Measurements from ENCODE around the gene SUFU.

The SUFU gene

GRCh38 chr10:102641402-102641801, 137.6 kb downstream of the SUFU start:
- DNase-seq (ENCODE audit: low spot score) = no peak

GRCh38 chr10:102641880-102642735, 138.3 kb downstream of the SUFU start:
- DNase-seq (ENCODE audit: low spot score) = peak; percentile 91

- DNase-seq (ENCODE audit: low spot score) = no peak
Observed at GRCh38 chr10:102642736-102643335, 139.1 kb downstream of the SUFU start.

- no peak for DNase-seq (ENCODE audit: low spot score)
Observed at GRCh38 chr10:102643336-102644065, 139.7 kb downstream of the SUFU start.

GRCh38 chr10:102644066-102644645, 140.4 kb downstream of the SUFU start, which contains the start of gene TRIM8:
TSS of gene TRIM8 (plus strand) at chr10:102644479. CDS start at chr10:102644618, 139 bp downstream.
- no peak for DNase-seq (ENCODE audit: low spot score)

- no peak for DNase-seq (ENCODE audit: low spot score)
Observed at GRCh38 chr10:102644646-102645387, 141.0 kb downstream of the SUFU start.

- DNase-seq (ENCODE audit: low spot score) = peak; percentile 10
Observed at GRCh38 chr10:102645388-102645740, 141.6 kb downstream of the SUFU start.

GRCh38 chr10:102645741-102646609, 142.2 kb downstream of the SUFU start:
- peak; percentile 74 for DNase-seq (ENCODE audit: low spot score)

- DNase-seq (ENCODE audit: low spot score) = peak; percentile 68
Observed at GRCh38 chr10:102646610-102647442, 143.1 kb downstream of the SUFU start.

GRCh38 chr10:102647443-102648268, 143.9 kb downstream of the SUFU start:
- no peak for DNase-seq (ENCODE audit: low spot score)

- DNase-seq (ENCODE audit: low spot score) = no peak
Observed at GRCh38 chr10:102648269-102648888, 144.6 kb downstream of the SUFU start.

- DNase-seq (ENCODE audit: low spot score) = no peak
Observed at GRCh38 chr10:102648889-102649796, 145.4 kb downstream of the SUFU start.

- DNase-seq (ENCODE audit: low spot score) = no peak
Observed at GRCh38 chr10:102649797-102650654, 146.3 kb downstream of the SUFU start.

- DNase-seq (ENCODE audit: low spot score) = no peak
Observed at GRCh38 chr10:102650655-102651454, 147.1 kb downstream of the SUFU start.

GRCh38 chr10:102651455-102652169, 147.8 kb downstream of the SUFU start:
- DNase-seq (ENCODE audit: low spot score) = no peak
